ENCODE results near the gene MAPK14.
"Not testable (repeated sequence)": the region's sequence is repeated elsewhere in the genome, so short reads cannot be mapped to it uniquely, and the experiment has no call there.

MAPK14 gene

GRCh38 chr6:36123270-36124139 is 95.9 kb downstream of the MAPK14 start:
- peaks cover 5 to 44% (median 23%) of the 10 kb centered on the region in 5 donors for H3K4me1 ChIP-seq (ENCODE audit: control insufficient read depth in 5 of 5, insufficient read depth in 5 of 5, low read length in 5 of 5)
- H3K4me3 ChIP-seq (ENCODE audit: low read depth in 1 of 5, low read length in 5 of 5): peak overlapping the region in 1 of 5 donors; percentile 37
- no peaks in the 10 kb centered on the region for H3K9me3 ChIP-seq (ENCODE audit: control insufficient read depth in 5 of 5, low read length in 5 of 5)
- peaks cover 0 to 3% (median 3%) of the 10 kb centered on the region in 5 donors for H3K27me3 ChIP-seq (ENCODE audit: control insufficient read depth in 5 of 5, insufficient read depth in 4 of 5, low read length in 5 of 5)
- H3K9ac ChIP-seq (ENCODE audit: low read length in 5 of 5): peak overlapping the region in 2 of 5 donors; percentile 15 to 16
- no peak overlapping the region for H3K27ac ChIP-seq (ENCODE audit: low read depth, low read length)
- peaks cover 0 to 2% (median under 1%) of the 10 kb centered on the region in 5 donors for H3K36me3 ChIP-seq (ENCODE audit: control insufficient read depth in 5 of 5, insufficient read depth in 5 of 5, low read length in 5 of 5)

- not testable (repeated sequence) for H3K9me3 ChIP-seq (ENCODE audit: control insufficient read depth in 5 of 5, low read length in 5 of 5); H3K27ac ChIP-seq (ENCODE audit: low read depth, low read length); H3K36me3 ChIP-seq (ENCODE audit: control insufficient read depth in 5 of 5, insufficient read depth in 5 of 5, low read length in 5 of 5); H3K9ac ChIP-seq (ENCODE audit: low read length in 5 of 5); H3K27me3 ChIP-seq (ENCODE audit: control insufficient read depth in 5 of 5, insufficient read depth in 4 of 5, low read length in 5 of 5)
- peak overlapping the region in 1 of 5 donors; percentile 37 for H3K4me3 ChIP-seq (ENCODE audit: low read depth in 1 of 5, low read length in 5 of 5)
- H3K4me1 ChIP-seq (ENCODE audit: control insufficient read depth in 5 of 5, insufficient read depth in 5 of 5, low read length in 5 of 5): peaks cover 5 to 44% (median 23%) of the 10 kb centered on the region in 5 donors
Measured at GRCh38 chr6:36124346-36124745, 96.7 kb downstream of the MAPK14 start.

GRCh38 chr6:36124881-36125280 is 97.3 kb downstream of the MAPK14 start:
- Histone ChIP-seq H3K27ac (ENCODE audit: low read depth, low read length) (no peak overlapping the region), H3K27me3 (ENCODE audit: control insufficient read depth in 5 of 5, insufficient read depth in 4 of 5, low read length in 5 of 5) (peaks cover 0 to 3% (median 3%) of the 10 kb centered on the region in 5 donors), H3K9me3 (ENCODE audit: control insufficient read depth in 5 of 5, low read length in 5 of 5) (no peaks in the 10 kb centered on the region), H3K4me3 (ENCODE audit: low read depth in 1 of 5, low read length in 5 of 5) (no peak overlapping the region), H3K4me1 (ENCODE audit: control insufficient read depth in 5 of 5, insufficient read depth in 5 of 5, low read length in 5 of 5) (peaks cover 5 to 44% (median 24%) of the 10 kb centered on the region in 5 donors), H3K9ac (ENCODE audit: low read length in 5 of 5) (no peak overlapping the region), H3K36me3 (ENCODE audit: control insufficient read depth in 5 of 5, insufficient read depth in 5 of 5, low read length in 5 of 5) (no peaks in the 10 kb centered on the region)

- Histone ChIP-seq H3K9me3 (ENCODE audit: control insufficient read depth in 5 of 5, low read length in 5 of 5) (no peaks in the 10 kb centered on the region), H3K36me3 (ENCODE audit: control insufficient read depth in 5 of 5, insufficient read depth in 5 of 5, low read length in 5 of 5) (no peaks in the 10 kb centered on the region), H3K9ac (ENCODE audit: low read length in 5 of 5) (no peak overlapping the region), H3K4me1 (ENCODE audit: control insufficient read depth in 5 of 5, insufficient read depth in 5 of 5, low read length in 5 of 5) (peaks cover 5 to 42% (median 29%) of the 10 kb centered on the region in 5 donors), H3K27me3 (ENCODE audit: control insufficient read depth in 5 of 5, insufficient read depth in 4 of 5, low read length in 5 of 5) (peaks cover 0 to 3% (median 3%) of the 10 kb centered on the region in 5 donors), H3K4me3 (ENCODE audit: low read depth in 1 of 5, low read length in 5 of 5) (no peak overlapping the region), H3K27ac (ENCODE audit: low read depth, low read length) (no peak overlapping the region)
Measured at GRCh38 chr6:36125575-36125974, 98.0 kb downstream of the MAPK14 start.

DNA sequence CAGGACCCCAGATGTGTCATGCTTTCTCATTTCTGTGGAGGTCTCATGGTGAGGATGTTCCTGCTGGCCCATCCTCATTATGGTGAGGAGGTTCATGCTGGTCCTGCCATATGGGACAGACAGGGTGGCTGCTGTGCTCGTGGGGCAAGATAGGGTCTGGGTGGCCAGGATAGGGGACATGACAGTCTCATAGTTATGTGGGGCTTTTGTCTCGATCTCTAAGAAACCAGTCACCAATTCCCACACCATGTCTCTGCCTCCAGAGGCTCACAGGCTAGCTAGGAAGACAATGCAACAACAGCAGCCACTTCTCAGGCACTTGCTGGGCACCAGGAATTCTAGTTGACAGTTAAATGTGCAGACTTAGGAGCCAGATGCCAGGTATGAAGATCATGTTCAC is 98.5 kb downstream of the MAPK14 start:
- Histone ChIP-seq H3K4me1 (ENCODE audit: control insufficient read depth in 5 of 5, insufficient read depth in 5 of 5, low read length in 5 of 5) (peaks cover 2 to 42% (median 29%) of the 10 kb centered on the region in 5 donors), H3K27ac (ENCODE audit: low read depth, low read length) (no peak overlapping the region), H3K4me3 (ENCODE audit: low read depth in 1 of 5, low read length in 5 of 5) (no peak overlapping the region), H3K36me3 (ENCODE audit: control insufficient read depth in 5 of 5, insufficient read depth in 5 of 5, low read length in 5 of 5) (no peaks in the 10 kb centered on the region), H3K27me3 (ENCODE audit: control insufficient read depth in 5 of 5, insufficient read depth in 4 of 5, low read length in 5 of 5) (peaks cover 0 to 7% (median 7%) of the 10 kb centered on the region in 5 donors), H3K9me3 (ENCODE audit: control insufficient read depth in 5 of 5, low read length in 5 of 5) (no peaks in the 10 kb centered on the region), H3K9ac (ENCODE audit: low read length in 5 of 5) (no peak overlapping the region)

DNA sequence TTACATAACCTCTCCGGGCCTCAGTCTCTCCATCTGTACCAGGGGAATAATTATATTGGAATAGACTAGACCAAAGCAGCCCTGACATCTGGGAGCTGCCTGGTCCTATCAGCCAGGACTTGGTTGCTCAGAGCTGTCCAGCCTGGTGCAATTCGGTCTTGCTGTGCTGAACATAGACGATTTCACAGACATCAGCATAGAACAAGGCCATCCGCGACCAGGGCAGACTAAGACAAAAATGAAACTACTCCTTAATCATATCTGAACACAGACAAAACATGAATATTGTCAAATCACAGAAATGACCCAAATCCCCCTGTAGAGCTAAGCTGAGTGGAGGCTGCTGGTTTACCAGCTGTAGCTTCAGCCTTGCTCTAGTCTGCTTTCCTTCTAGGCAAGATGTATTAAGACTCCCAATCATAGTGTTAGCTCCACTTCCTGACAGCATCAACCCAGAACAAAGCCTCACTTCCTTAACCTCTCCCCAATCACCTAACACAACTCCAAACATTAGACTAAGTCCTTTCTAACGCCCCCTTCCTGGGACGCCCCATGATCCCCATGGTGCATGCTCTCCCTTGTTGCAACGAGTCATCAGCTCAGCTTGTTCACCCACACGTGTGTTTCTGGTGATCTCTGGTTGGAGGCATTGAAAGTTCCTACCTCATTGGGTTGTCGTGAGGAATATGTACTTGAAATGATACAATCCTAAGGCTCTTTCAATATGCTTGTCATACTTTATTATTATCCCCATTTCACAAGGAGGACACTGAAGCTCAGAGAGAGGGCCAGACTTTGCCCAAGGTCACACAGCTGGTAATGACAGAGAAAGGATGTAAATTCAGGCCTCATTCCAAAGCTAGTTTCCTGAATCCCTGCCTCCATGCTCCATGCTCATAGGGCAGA is 99.2 kb downstream of the MAPK14 start:
- no peak overlapping the region for H3K9ac ChIP-seq (ENCODE audit: low read length in 5 of 5)
- no peaks in the 10 kb centered on the region for H3K36me3 ChIP-seq (ENCODE audit: control insufficient read depth in 5 of 5, insufficient read depth in 5 of 5, low read length in 5 of 5)
- H3K4me3 ChIP-seq (ENCODE audit: low read depth in 1 of 5, low read length in 5 of 5): no peak overlapping the region
- H3K9me3 ChIP-seq (ENCODE audit: control insufficient read depth in 5 of 5, low read length in 5 of 5): no peaks in the 10 kb centered on the region
- H3K27ac ChIP-seq (ENCODE audit: low read depth, low read length): no peak overlapping the region
- peaks cover 0 to 12% (median 7%) of the 10 kb centered on the region in 5 donors for H3K27me3 ChIP-seq (ENCODE audit: control insufficient read depth in 5 of 5, insufficient read depth in 4 of 5, low read length in 5 of 5)
- peaks cover 3 to 42% (median 31%) of the 10 kb centered on the region in 5 donors for H3K4me1 ChIP-seq (ENCODE audit: control insufficient read depth in 5 of 5, insufficient read depth in 5 of 5, low read length in 5 of 5)

- no peak overlapping the region for H3K27ac ChIP-seq (ENCODE audit: low read depth, low read length)
- peaks cover 3 to 44% (median 35%) of the 10 kb centered on the region in 5 donors for H3K4me1 ChIP-seq (ENCODE audit: control insufficient read depth in 5 of 5, insufficient read depth in 5 of 5, low read length in 5 of 5)
- no peak overlapping the region for H3K4me3 ChIP-seq (ENCODE audit: low read depth in 1 of 5, low read length in 5 of 5)
- no peaks in the 10 kb centered on the region for H3K9me3 ChIP-seq (ENCODE audit: control insufficient read depth in 5 of 5, low read length in 5 of 5)
- H3K36me3 ChIP-seq (ENCODE audit: control insufficient read depth in 5 of 5, insufficient read depth in 5 of 5, low read length in 5 of 5): no peaks in the 10 kb centered on the region
- H3K9ac ChIP-seq (ENCODE audit: low read length in 5 of 5): no peak overlapping the region
- peaks cover 0 to 12% (median 7%) of the 10 kb centered on the region in 5 donors for H3K27me3 ChIP-seq (ENCODE audit: control insufficient read depth in 5 of 5, insufficient read depth in 4 of 5, low read length in 5 of 5)
Measured at GRCh38 chr6:36127462-36128016, 99.9 kb downstream of the MAPK14 start.

GRCh38 chr6:36128073-36128472 is 100.5 kb downstream of the MAPK14 start:
- Histone ChIP-seq H3K36me3 (ENCODE audit: control insufficient read depth in 5 of 5, insufficient read depth in 5 of 5, low read length in 5 of 5) (no peaks in the 10 kb centered on the region), H3K4me3 (ENCODE audit: low read depth in 1 of 5, low read length in 5 of 5) (no peak overlapping the region), H3K27me3 (ENCODE audit: control insufficient read depth in 5 of 5, insufficient read depth in 4 of 5, low read length in 5 of 5) (peaks cover 0 to 12% (median 7%) of the 10 kb centered on the region in 5 donors), H3K9me3 (ENCODE audit: control insufficient read depth in 5 of 5, low read length in 5 of 5) (no peaks in the 10 kb centered on the region), H3K4me1 (ENCODE audit: control insufficient read depth in 5 of 5, insufficient read depth in 5 of 5, low read length in 5 of 5) (peaks cover 3 to 44% (median 35%) of the 10 kb centered on the region in 5 donors), H3K27ac (ENCODE audit: low read depth, low read length) (no peak overlapping the region), H3K9ac (ENCODE audit: low read length in 5 of 5) (no peak overlapping the region)

DNA sequence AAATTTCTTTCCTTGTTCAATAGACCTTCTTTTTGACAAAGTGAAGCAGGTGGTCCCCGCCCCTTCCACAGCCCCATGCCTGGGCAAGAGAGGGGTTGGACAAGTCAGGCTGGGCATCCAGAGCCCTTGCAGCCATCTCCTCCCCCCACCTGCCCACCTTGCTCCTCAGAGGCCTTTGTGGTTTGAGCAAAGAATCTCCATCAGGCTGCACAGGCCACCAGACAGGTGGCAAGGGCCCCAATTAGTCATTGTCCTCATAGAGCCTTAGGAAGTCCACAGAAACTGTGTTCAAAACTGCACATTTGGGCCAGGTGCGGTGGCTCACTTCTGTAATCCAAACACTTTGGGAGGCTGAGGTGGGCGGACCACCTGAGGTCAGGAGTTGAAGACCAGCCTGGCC is 101.2 kb downstream of the MAPK14 start:
- Histone ChIP-seq H3K27ac (ENCODE audit: low read depth, low read length) (no peak overlapping the region), H3K9me3 (ENCODE audit: control insufficient read depth in 5 of 5, low read length in 5 of 5) (no peaks in the 10 kb centered on the region), H3K36me3 (ENCODE audit: control insufficient read depth in 5 of 5, insufficient read depth in 5 of 5, low read length in 5 of 5) (no peaks in the 10 kb centered on the region), H3K4me1 (ENCODE audit: control insufficient read depth in 5 of 5, insufficient read depth in 5 of 5, low read length in 5 of 5) (peaks cover 3 to 39% (median 31%) of the 10 kb centered on the region in 5 donors), H3K4me3 (ENCODE audit: low read depth in 1 of 5, low read length in 5 of 5) (no peak overlapping the region), H3K27me3 (ENCODE audit: control insufficient read depth in 5 of 5, insufficient read depth in 4 of 5, low read length in 5 of 5) (peaks cover 0 to 12% (median 7%) of the 10 kb centered on the region in 5 donors), H3K9ac (ENCODE audit: low read length in 5 of 5) (no peak overlapping the region)
